Dermis blood vessel endothelial cell (primary cell): ENCODE measurements around the gene TREML2. TPM values are rescaled to one million over a fixed set of nuclear protein-coding genes. Genes with fewer than 3 reads are reported as not detected.
"Not testable (repeated sequence)": the region's sequence is repeated elsewhere in the genome, so short reads cannot be mapped to it uniquely, and the experiment has no call there.

Experiments
- DNase-seq: peaks from one replicate; pipeline ENCODE4 v3.0.0; 2010
- total RNA-seq: library from RNA; depleted of rRNA; stranded (reverse); fragments of >200 nt; gene quantifications from 2 replicates; pipeline ENCODE4 v1.2.3, GENCODE V29; 2014

TREML2 gene
- not detected in 2 replicates for total RNA-seq

GRCh38 chr6:41200901-41201763 is at the start of gene TREML2:
Gene TREML2, minus strand, starts transcription at chr6:41201149. Its CDS starts 141 bp downstream, at chr6:41201008.
- no peak for DNase-seq

GRCh38 chr6:41247882-41248705 is 47.1 kb upstream of the TREML2 start:
- no peak for DNase-seq

GRCh38 chr6:41247288-41247865 is 46.4 kb upstream of the TREML2 start:
- no peak for DNase-seq

- DNase-seq = not testable (repeated sequence)
These were observed 45.6 kb upstream of the TREML2 start for GRCh38 chr6:41246529-41246928.

GRCh38 chr6:41239467-41240159 is 38.7 kb upstream of the TREML2 start:
- no peak for DNase-seq

- DNase-seq = no peak
These were observed 36.2 kb upstream of the TREML2 start for GRCh38 chr6:41237128-41237527.

- DNase-seq = no peak
These were observed 35.3 kb upstream of the TREML2 start for GRCh38 chr6:41236276-41236675.

- DNase-seq = no peak
These were observed 31.7 kb upstream of the TREML2 start for GRCh38 chr6:41232667-41233066.

- no peak for DNase-seq
These were observed 30.3 kb upstream of the TREML2 start for GRCh38 chr6:41231246-41231645.

GRCh38 chr6:41229721-41230120 is 28.8 kb upstream of the TREML2 start:
- DNase-seq = no peak

- no peak for DNase-seq
These were observed 27.7 kb upstream of the TREML2 start for GRCh38 chr6:41228616-41229015.

GRCh38 chr6:41228096-41228495 is 27.1 kb upstream of the TREML2 start, which contains the start of gene TREML4:
Gene TREML4, plus strand, starts transcription at chr6:41228349. Its CDS starts 79 bp downstream, at chr6:41228428.
- no peak for DNase-seq

GRCh38 chr6:41226752-41227151 is 25.8 kb upstream of the TREML2 start:
- no peak for DNase-seq

- no peak for DNase-seq
These were observed 23.9 kb upstream of the TREML2 start for GRCh38 chr6:41224800-41225199.

- DNase-seq = no peak
These were observed 21.6 kb upstream of the TREML2 start for GRCh38 chr6:41222513-41222912.

GRCh38 chr6:41222045-41222444 is 21.1 kb upstream of the TREML2 start:
- DNase-seq = no peak

- no peak for DNase-seq
These were observed 15.7 kb upstream of the TREML2 start for GRCh38 chr6:41216616-41217015.

GRCh38 chr6:41215777-41216176 is 14.8 kb upstream of the TREML2 start:
- no peak for DNase-seq

- DNase-seq = no peak
These were observed 13.8 kb upstream of the TREML2 start for GRCh38 chr6:41214559-41215238.

GRCh38 chr6:41209547-41210320 is 8.8 kb upstream of the TREML2 start:
- DNase-seq = no peak

GRCh38 chr6:41208439-41209106 is 7.6 kb upstream of the TREML2 start:
- no peak for DNase-seq
